ENCODE measurements around the gene LOXHD1. TPM values are rescaled to one million over a fixed set of nuclear protein-coding genes. Genes with fewer than 3 reads are reported as not detected.

Gene LOXHD1
- polyA plus RNA-seq, 1 experiment, result not detected

DNA sequence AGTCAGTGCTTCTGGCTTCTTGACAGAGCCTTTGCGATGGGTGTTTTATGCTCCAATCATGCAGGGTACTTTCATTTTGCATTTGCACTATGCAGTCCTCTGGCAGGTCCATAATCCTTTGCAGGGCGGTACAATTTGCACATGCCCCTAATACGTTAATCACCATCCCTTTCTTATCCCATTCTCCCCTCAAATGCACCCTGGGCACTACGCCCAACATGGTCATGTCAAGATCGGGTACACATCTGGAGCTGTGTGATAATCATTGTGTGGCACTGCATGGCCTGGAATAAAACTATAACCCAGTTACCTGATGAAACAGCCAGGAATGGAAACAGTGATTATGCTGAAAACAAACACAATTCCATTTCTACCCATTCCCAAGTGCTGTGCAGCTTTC, 27.7 kb downstream of the LOXHD1 start:
- CTCF ChIA-PET, result interaction anchor here (1.2 kb wide), 1 partner anchor 348 kb away, joined by 9 read pairs; no protein-coding TSS in a partner anchor

DNA sequence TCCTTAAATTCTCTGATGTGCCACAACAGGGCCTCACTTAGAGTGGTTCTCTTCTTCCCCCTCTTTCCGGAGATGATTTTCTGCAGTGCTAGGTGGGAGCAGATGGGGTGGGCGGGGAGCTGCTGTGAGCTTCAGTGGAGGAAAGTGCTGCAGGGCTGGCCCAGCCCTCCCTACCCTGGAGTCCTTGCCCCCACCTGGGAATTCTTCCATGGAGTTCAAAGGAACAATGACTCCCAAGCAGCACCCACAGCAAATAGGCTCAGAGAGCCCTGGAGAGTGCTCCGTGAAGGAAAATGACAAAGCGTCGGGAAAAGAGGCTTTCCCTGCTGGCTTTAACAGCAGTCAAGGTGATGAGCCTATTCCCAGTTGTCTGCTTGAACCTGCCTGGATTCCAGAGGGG, 28.8 kb downstream of the LOXHD1 start:
- Histone ChIP-seq H3K4me3 (ENCODE audit: low read depth, low read length) (no peak overlapping the region), H3K27me3 (ENCODE audit: control insufficient read depth, insufficient read depth, low read length) (no peaks in the 10 kb centered on the region), H3K9me3 (ENCODE audit: control insufficient read depth, insufficient read depth, low read length) (no peaks in the 10 kb centered on the region; the same call in 1 of the 2 replicates), H3K27ac (ENCODE audit: low read depth, low read length) (no peak overlapping the region)
- ChIA-PET CTCF (no interaction called here), POLR2A (no interaction called here)
- DNase-seq (ENCODE audit: low read depth, low spot score), result no peak
- TF ChIP-seq, protein P1, sequence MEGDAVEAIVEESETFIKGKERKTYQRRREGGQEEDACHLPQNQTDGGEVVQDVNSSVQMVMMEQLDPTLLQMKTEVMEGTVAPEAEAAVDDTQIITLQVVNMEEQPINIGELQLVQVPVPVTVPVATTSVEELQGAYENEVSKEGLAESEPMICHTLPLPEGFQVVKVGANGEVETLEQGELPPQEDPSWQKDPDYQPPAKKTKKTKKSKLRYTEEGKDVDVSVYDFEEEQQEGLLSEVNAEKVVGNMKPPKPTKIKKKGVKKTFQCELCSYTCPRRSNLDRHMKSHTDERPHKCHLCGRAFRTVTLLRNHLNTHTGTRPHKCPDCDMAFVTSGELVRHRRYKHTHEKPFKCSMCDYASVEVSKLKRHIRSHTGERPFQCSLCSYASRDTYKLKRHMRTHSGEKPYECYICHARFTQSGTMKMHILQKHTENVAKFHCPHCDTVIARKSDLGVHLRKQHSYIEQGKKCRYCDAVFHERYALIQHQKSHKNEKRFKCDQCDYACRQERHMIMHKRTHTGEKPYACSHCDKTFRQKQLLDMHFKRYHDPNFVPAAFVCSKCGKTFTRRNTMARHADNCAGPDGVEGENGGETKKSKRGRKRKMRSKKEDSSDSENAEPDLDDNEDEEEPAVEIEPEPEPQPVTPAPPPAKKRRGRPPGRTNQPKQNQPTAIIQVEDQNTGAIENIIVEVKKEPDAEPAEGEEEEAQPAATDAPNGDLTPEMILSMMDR (IDR thresholded peaks at IDR 0.05; ENCODE audit: low read depth, low read length), result no peak

More for the DNA sequence above, 27.7 kb downstream of the LOXHD1 start:
- TF ChIP-seq, protein P1 (IDR thresholded peaks at IDR 0.05; ENCODE audit: low read depth, low read length), result no peak
- H3K4me3 ChIP-seq (ENCODE audit: low read depth, low read length), result no peak overlapping the region
- no peaks in the 10 kb centered on the region; the same call in 1 of the 2 replicates for H3K9me3 ChIP-seq (ENCODE audit: control insufficient read depth, insufficient read depth, low read length)
- POLR2A ChIA-PET, result no interaction called here
- H3K27ac ChIP-seq (ENCODE audit: low read depth, low read length), result no peak overlapping the region
- DNase-seq (ENCODE audit: low read depth, low spot score), result no peak
- H3K27me3 ChIP-seq (ENCODE audit: control insufficient read depth, insufficient read depth, low read length), result no peaks in the 10 kb centered on the region

DNA sequence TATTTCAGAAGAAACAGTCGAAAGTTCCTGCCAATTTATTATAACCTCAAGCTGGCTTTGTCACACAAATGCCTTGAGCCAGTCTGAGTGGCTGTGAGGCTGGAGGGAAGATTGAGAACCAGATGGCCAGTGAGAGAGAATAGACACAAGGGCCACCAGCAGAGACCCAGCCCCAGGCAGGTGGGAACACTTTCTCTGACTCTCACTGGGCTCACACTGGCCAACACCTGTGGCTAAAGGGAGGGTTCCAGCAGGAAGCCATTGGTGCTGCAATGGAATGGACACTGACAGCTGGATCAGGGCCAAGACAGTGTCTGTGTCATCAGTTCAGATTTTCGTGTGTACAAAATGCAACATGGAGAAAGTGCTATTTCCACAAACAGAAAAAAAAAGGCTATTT, 29.9 kb downstream of the LOXHD1 start:
- no peaks in the 10 kb centered on the region; the same call in 1 of the 2 replicates for H3K9me3 ChIP-seq (ENCODE audit: control insufficient read depth, insufficient read depth, low read length)
- H3K27ac ChIP-seq (ENCODE audit: low read depth, low read length), result no peak overlapping the region
- POLR2A ChIA-PET, result no interaction called here
- H3K4me3 ChIP-seq (ENCODE audit: low read depth, low read length), result no peak overlapping the region
- no peak for DNase-seq (ENCODE audit: low read depth, low spot score)
- H3K27me3 ChIP-seq (ENCODE audit: control insufficient read depth, insufficient read depth, low read length), result no peaks in the 10 kb centered on the region
- TF ChIP-seq, protein P1 (IDR thresholded peaks at IDR 0.05; ENCODE audit: low read depth, low read length), result no peak
- CTCF ChIA-PET, result no interaction called here

DNA sequence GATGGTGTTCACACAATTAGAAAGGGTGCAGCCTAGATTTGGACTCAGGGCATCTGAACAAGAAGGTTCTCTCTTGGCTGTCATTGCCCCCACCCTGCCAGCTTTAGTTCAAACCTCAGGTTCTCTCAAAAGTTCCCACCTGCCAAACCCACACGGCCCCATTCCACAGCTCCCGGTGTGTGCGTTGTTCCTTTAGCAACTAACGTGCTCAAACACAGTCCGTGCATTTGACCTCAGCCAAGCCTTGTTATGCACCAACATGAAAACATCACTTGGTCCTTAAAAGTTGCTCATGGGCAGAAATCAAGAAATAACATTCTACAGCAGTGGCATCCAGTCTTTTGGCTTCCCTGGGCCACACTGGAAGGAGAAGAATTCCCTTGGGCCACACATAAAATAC, 32.0 kb downstream of the LOXHD1 start:
- no peak for DNase-seq (ENCODE audit: low read depth, low spot score)
- TF ChIP-seq, protein P1 (IDR thresholded peaks at IDR 0.05; ENCODE audit: low read depth, low read length), result no peak
- ChIA-PET POLR2A (no interaction called here), CTCF (interaction anchor here (0.8 to 3.0 kb wide), 3 partner anchors 33 to 452 kb away, joined by 3 to 21 read pairs (median 3); a partner anchor contains a TSS)
- Histone ChIP-seq H3K9me3 (ENCODE audit: control insufficient read depth, insufficient read depth, low read length) (no peaks in the 10 kb centered on the region; the same call in 1 of the 2 replicates), H3K27me3 (ENCODE audit: control insufficient read depth, insufficient read depth, low read length) (no peaks in the 10 kb centered on the region), H3K27ac (ENCODE audit: low read depth, low read length) (no peak overlapping the region), H3K4me3 (ENCODE audit: low read depth, low read length) (no peak overlapping the region)

DNA sequence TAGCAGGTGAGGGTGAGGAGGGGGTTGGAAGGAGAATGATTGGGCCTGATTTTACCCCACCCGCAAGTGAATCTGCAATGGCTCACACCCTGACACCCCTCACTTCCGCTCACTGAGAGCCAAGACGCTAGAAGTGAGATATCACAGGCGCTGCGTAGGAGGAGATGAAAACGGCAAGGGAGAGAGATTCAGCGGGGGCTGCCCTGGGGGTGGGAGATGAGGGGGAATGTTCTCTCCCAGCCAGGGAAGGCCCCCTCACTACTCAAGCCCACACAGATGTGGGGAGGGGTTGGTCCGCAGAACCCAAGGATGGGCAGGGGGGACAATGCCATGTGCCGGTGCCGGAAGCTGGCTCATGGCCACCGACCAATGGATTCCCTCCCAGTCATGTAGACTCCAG, 32.9 kb downstream of the LOXHD1 start:
- CTCF ChIA-PET, result interaction anchor here (1.2 to 3.0 kb wide), 4 partner anchors 34 to 451 kb away, joined by 3 to 21 read pairs (median 12); a partner anchor contains a TSS
- TF ChIP-seq, protein P1 (IDR thresholded peaks at IDR 0.05; ENCODE audit: low read depth, low read length), result no peak
- H3K27ac ChIP-seq (ENCODE audit: low read depth, low read length), result no peak overlapping the region
- no peak for DNase-seq (ENCODE audit: low read depth, low spot score)
- no peaks in the 10 kb centered on the region for H3K9me3 ChIP-seq (ENCODE audit: control insufficient read depth, insufficient read depth, low read length)
- no peaks in the 10 kb centered on the region for H3K27me3 ChIP-seq (ENCODE audit: control insufficient read depth, insufficient read depth, low read length)
- POLR2A ChIA-PET, result no interaction called here
- no peak overlapping the region for H3K4me3 ChIP-seq (ENCODE audit: low read depth, low read length)
